HG02610 (cell line): ENCODE results near the gene SMIM5.
"Not testable (repeated sequence)": the region's sequence is repeated elsewhere in the genome, so short reads cannot be mapped to it uniquely, and the experiment has no call there.

ENCODE experiments used
- ATAC-seq: cut with Tn5 transposase; IDR thresholded peaks from one replicate; pipeline ENCODE4 v1.9.1; 2021; ENCODE audit warnings: mild to moderate bottlenecking, moderate library complexity; ENCODE audit not compliant: unreplicated experiment

The SMIM5 gene

GRCh38 chr17:75624021-75624420 is 9.2 kb upstream of the SMIM5 start:
- no peak for ATAC-seq

DNA sequence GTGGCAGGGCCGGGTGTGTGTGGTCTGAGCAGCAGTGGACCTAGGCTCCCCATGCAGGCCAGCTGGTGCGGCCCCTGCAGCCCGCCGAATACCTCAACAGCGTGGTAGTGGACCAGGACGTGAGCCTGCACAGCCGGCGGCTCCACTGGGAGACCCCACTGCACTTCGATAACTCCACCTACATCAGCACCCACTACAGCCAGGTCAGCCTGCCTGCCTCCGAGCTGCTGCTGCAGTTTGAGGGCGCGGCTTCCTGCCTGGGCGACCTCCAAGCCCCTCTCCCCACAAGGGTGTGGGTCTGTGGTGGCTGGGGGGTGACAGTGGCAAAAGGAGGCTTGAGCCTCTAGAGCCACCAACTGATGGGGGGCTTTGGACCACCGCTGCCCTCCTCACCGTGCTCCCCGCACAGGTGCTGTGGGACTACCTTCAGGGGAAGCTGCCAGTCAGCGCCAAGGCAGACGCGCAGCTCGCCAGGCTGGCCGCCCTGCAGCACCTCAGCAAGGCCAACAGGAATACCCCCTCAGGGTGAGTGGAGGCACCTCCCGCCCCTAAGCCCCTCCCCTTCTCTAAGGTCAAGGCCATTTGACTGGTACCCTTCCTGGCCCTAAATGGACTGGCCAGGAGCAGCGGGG is 8.4 kb upstream of the SMIM5 start:
- ATAC-seq = no peak

DNA sequence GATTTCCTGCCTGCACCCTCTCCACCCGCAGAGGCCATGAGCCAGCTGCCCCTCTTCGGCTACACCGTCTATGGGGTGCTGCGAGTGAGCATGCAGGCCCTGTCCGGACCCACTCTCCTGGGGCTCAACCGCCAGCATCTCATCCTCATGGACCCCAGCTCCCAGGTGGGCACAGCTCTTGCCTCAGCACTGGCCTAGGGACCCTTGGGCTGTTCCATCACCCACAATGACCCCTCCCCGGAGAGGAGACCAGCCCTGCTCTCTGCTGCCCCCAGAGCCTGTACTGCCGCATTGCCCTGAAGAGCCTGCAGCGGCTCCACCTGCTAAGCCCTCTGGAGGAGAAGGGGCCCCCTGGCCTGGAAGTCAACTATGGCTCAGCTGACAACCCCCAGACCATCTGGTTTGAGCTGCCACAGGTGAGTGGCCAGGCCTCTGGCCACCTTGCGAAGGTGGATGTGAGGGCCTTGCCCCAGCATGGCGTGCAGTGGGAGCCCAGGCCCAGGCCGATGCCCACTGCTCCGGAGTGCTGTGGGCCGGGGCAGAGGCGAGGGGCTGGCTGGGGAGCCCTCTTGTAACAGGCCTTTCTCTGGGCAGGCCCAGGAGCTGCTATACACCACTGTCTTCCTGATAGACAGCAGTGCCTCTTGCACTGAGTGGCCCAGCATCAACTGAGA is 7.3 kb upstream of the SMIM5 start:
- ATAC-seq = no peak

GRCh38 chr17:75626496-75627038 is 6.7 kb upstream of the SMIM5 start:
- ATAC-seq = no peak

DNA sequence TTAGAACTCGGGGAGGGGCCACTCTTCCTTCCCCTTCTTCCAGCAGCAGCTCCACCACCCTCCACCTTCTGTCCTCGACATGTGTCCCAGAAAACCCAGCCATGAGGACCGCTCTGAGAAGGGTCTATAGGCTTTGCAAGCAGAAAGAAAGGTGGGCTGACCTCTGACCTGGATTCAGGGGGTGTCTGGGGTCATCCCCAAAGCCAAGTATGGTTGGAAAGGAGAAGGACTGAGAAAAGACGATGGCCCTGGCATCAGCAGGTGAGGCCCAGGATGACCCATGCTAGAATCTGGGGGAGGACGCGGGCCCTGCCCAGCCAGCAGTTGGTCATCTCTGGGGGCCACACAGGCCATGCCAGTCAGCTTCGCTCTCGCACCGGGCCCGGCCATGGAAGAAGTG is 6.1 kb upstream of the SMIM5 start:
- ATAC-seq = no peak

DNA sequence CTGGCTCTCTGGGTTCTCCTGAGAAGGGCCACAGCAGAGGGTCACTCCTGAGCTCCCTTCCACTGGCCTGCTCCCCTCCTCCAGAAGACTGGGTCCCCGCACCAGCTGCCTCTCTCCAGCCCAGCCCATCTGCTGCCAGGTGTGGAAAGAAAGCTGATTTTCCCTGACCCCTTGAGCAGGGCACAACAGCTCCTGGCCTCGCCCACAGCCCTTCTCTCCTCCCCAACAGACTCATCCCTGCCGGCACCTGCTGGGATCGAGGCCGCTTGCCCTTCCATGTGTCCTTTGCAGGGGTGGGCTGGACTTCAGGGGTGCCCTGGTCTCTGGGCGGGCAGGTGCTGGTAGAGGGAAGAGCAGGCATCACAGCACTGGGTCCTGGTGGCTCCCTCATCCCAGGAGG is 4.8 kb upstream of the SMIM5 start:
- ATAC-seq = no peak

GRCh38 chr17:75629157-75629556 is 4.1 kb upstream of the SMIM5 start:
- no peak for ATAC-seq

DNA sequence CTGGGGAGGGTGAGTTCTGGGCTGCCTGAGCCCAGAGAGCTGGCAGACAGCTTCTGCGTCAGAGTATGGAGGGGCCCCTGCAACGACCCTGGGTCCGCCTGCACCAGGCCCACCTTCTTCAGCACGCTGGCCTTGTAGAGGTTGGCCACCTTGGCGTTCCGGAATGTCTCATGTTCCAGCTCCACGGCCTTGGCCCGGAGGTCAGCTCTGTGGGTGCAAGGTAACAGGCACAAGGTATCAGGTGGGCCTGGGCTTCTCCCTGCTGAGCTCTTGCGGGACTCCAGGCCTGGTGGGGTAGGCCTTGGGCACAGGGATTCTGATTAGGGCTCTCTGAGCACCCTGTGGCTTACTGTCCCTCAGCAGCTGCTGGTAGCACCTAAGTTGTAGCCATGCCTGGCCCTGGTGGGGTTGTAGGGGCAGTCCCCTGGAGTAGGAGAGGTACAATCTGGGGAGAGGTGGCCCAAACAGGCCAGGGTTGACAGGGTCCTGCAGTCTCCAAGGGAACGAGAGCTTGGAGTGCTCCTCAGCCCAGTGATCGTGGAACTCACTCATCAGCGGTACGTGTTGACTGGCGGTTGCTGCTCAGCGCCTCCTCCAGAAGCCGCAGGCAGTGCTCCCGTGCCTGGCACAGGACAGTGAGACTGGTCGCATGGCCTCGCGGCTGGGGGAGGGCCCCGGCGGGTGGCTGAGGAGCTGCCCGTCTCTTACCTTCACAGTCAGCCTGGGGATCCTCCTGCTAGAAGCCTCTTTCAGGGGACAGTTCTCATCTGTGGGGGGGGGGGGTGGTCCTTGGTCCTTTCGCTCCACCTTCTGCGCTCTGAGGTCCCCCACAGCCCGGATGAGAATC is 2.9 kb upstream of the SMIM5 start:
- no peak for ATAC-seq

GRCh38 chr17:75631353-75631752 is 1.9 kb upstream of the SMIM5 start:
- no peak for ATAC-seq

DNA sequence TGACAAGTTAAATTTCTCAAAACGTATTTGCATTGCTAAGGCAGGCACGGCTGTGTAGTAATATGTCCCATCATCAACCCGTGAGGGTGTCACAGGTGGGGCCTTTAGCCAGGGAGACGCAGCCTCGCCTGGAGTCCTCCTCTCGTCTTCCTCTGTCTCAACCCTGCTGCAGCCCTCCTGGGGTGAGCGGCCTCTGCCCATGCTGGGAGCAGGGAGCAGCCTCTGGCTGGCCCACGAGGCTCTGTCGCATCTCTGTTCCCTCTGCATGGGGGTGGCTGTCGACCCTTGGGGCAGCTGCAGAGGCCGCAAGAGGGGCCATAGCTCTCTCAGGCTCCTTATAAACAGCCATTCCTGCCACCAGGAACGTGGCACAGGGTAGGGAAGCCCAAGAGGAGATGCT is 806 bp upstream of the SMIM5 start:
- no peak for ATAC-seq

- no peak for ATAC-seq
Measured at GRCh38 chr17:75633486-75634375, 497 bp downstream of the SMIM5 start.

DNA sequence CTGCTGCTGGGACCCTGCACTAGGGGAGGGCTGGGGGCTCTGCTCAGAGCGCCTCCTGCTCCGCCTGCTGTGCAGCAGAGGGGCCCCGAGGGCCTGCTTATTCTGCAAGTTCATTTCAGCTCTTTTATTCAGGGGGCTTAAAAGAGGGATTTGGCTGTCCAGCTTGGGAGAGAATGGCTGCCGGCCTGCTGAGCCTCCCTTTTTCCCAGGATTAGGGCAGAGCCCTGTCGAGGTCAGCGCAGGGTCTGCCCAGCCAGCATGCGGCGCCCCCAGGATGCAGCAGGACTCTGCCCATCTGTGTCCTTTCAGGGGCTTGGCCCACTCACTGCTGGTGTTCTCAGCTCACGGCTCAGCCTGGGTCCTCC is 1.1 kb downstream of the SMIM5 start:
- ATAC-seq = no peak

DNA sequence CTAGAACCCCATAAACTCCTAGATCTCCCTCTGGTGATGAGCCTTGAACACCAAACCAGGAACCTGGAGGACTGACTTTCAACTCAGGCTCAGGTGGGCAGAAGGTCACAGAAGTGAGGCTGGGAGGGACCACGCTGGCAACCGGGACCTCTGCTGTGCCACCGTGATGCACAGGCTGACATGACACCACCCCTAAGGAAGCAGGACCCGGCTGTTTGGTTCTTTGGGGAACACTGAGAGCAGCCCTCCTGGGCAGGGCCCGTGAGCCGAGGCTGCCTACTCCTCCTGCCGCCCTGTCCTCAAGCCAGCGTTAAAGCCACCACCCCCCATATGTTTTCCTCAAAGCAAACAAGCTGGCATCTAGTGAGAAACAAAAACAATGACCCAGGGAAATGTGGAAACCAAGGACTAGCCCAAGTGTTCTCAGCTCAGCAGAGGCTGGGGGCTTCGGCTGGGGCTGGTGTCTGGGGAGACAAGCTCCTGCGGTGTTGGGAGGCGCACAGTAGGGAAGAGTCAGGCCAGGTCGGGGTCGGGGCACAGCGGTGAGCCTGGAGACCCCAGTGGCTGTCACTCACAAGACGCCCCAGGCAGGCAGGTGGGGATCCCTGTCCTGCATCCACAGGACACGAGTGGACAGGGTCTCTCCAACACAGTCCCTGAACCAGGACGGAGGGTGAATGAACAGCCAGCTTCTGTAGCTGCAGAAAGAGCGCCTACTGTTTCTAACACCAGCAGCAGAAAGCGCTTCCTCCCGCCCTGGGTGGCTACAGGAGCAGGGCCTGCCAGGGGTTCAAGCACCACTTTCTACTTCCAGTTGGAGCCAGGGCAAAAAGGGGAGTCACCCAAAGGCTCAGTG is 1.7 kb downstream of the SMIM5 start:
- no peak for ATAC-seq

- ATAC-seq = no peak
Measured at GRCh38 chr17:75635610-75636202, 2.5 kb downstream of the SMIM5 start.

DNA sequence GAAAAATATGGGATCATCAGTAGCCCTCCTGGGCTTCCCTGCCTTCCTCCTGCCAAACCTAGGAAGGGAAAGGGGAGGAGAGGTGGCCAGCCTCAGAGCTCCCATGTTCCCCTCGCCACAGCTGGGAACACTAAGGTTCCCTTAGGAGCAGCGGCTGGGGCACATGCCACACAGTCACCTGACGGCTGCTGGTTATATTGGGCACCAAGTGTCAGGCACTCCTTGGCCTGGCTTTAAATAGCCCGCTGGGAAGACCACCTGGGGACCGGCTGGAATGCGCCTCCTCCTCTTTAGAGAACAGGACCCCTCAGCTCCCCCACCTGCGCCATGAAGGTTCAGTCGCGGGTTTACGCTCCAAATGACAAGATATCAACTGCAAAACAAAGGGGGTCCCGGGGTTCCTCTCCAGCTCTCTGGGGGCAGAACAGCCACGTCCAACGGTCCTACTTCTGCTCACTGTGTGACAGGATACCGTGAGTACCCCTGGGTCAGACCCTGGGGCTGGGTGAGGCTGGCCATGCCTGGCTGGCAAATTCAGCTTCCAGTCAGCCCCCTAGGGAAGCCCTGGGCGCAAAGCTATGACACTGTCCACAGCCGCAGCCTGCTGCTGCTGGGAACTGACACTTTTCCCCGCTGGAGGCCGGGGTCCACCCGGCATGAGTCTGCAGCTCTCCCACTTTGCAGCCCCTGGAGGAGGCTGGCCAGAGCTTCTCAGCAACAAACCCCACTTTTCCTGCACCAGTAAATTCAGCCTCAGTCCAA is 3.3 kb downstream of the SMIM5 start:
- ATAC-seq = no peak

DNA sequence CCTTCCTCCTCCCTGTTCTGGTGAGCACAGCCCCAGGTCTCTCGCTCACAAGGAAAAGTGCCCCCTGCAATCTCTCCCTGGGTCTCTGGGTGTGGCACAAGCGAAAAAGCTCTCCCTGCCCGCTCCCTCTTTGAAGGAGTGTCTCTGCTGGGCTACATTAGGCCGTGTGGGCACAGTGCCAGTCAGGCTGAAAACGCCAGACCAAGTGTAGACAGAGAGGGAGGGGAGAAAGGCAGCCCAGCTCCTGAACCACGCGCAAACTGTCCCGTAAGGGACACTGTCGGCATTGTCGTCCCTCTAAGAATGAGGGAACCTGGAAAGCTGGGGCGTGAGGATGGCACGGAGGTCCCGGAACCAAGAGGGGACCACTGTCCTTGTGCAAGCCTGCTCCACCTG is 3.9 kb downstream of the SMIM5 start:
- ATAC-seq = no peak

- no peak for ATAC-seq
Measured at GRCh38 chr17:75637551-75637950, 4.3 kb downstream of the SMIM5 start.

GRCh38 chr17:75638039-75638438 is 4.8 kb downstream of the SMIM5 start:
- ATAC-seq = not testable (repeated sequence)

DNA sequence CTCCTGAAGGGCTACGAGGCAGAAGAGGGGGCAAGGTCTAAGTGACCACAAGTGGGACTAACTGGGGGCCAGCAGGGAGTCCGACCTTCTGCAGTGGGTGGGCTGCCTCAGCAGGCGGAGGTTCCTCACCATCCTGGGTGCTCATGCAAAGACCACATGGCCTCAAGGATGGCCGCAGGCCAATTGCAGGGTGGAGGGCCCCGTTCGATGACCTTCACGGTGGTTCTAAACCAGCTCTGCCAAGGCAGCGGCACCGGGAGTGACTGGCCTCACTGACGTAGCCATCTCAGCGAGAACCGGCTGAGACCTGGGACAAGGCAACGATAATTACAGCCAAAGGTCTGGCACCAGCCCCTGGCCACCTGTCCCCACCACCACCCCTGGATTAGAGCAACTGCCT is 5.7 kb downstream of the SMIM5 start:
- no peak for ATAC-seq
